ENCODE results near the gene ANKEF1.

The ANKEF1 gene

GRCh38 chr20:10080574-10080973, 45.8 kb downstream of the ANKEF1 start:
- no peak for DNase-seq (ENCODE audit: low read depth in 3 of 3)

GRCh38 chr20:10089871-10090587, 55.2 kb downstream of the ANKEF1 start:
- DNase-seq (ENCODE audit: low read depth in 3 of 3): no peak

DNA sequence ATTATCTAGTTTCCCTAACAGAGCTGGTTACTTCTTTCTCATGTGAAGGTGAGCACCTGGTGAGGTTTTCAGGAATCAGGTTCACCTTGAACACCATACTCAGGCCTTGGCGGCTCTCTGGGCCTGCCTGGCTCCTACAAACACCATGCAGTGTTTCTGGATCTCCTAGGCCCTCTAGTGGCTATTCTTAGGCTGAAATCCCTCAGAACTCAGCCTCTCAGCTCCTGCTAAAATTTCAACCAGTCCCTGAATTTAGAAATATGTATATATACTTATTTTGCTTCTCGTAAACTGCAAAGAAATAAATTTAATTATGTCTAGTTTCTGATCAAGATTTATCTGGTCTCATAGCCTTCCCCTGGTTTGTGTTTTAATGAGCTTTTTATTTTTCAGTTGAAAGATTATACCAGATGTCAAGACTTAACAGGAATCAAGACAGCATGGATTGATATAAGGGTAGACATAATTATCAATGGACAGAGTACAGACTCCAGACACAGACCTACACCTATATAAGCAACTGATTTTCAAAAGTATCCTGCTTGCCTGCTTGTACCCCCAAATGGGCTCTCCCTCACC, 55.9 kb downstream of the ANKEF1 start:
- peak in 1 of 3 donors; percentile 0 for DNase-seq (ENCODE audit: low read depth in 3 of 3)

DNA sequence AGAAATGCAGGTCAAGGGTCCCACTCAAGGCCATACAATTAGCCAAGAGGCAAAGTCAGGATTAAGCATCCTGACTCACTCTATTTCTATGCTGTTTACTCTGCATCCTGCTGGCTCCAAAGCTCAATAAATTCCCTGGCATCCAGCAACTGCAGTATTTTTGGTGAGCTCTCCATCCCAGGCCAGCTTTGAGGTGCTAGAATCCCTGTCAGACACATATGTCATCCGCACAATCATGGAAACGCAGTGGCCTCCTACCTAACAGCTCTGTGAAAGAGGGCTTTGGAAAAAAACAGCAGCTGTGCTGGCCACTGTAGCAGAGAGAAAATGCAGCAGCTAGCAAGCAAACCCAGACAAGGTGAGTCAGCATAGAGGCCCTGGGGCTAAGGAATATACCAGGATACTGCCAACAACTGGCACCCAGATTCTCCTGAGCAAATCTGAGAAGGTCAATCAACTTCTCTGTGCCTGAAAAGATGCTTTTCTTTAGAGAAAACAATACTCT, 58.4 kb downstream of the ANKEF1 start:
- DNase-seq (ENCODE audit: low read depth in 3 of 3): no peak

GRCh38 chr20:10094566-10095173, 59.9 kb downstream of the ANKEF1 start:
- no peak for DNase-seq (ENCODE audit: low read depth in 3 of 3)

- DNase-seq (ENCODE audit: low read depth in 3 of 3): no peak
Observed at GRCh38 chr20:10096790-10097189, 62.0 kb downstream of the ANKEF1 start.

- DNase-seq (ENCODE audit: low read depth in 3 of 3): no peak
Observed at GRCh38 chr20:10105046-10105445, 70.3 kb downstream of the ANKEF1 start.
